K562 (cell line): ENCODE data around the gene PLEKHG4B. TPM values are rescaled to one million over a fixed set of nuclear protein-coding genes. Genes with fewer than 3 reads are reported as not detected.
A peak's percentile ranks its signal among the peaks of the same experiment; 100 is the strongest.

Experiments used
- ATAC-seq: fragments of 200-7000 bp; cut with Tn5 transposase; 3 replicates; pipeline ENCODE4 v1.9.1; 2020; ENCODE audit warnings: moderate library complexity
- BruUV-seq: library from RNA; stranded (reverse); fragments of 400-500 nt; replicated peaks from 2 replicates; lab custom pipeline; 2021; lab: Mats Ljungman, UMichigan
- CTCF ChIA-PET: fragments of 300-600 bp; formaldehyde crosslinking; extraction: SDS; loops from one replicate; lab custom pipeline; 2021; ENCODE audit warnings: low intra/inter-chr PET ratio; lab: Yijun Ruan, JAX
- POLR2A ChIA-PET: fragments of 300-600, 350-650 bp; sonication (Branson Sonifier 250); formaldehyde crosslinking; extraction: SDS; loops from one replicate; lab custom pipeline; 2021; ENCODE audit warnings: antibody characterized with exemption, inconsistent platforms; lab: Yijun Ruan, JAX
- DNase-seq, 4 experiments: peaks; one replicate each; pipeline versions ENCODE4 v3.0.0 to v3.0.0-alpha.2; 2011 to 2018; ENCODE audit warnings: low spot score in 3 of 4, mixed read lengths in 3 of 4; ENCODE audit errors: extremely low read depth in 1 of 4
- FAIRE-seq: peaks from 2 replicates; lab custom pipeline; 2011; peaks lifted over from hg19 to GRCh38; lab: Jason Lieb, UNC
- H2AFZ ChIP-seq: 2 replicates; pipeline ENCODE4 v1.6.0; 2011; ENCODE audit warnings: low read depth, low read length, control low read depth, inconsistent platforms
- H3K27ac ChIP-seq: fragments of 200-600 bp; 3 replicates; pipeline ENCODE4 v1.8.0; 2011; ENCODE audit warnings: low read depth, mild to moderate bottlenecking, control low read depth, inconsistent platforms, low read length, moderate library complexity, mixed read lengths; ENCODE audit errors: extremely low read depth
- H3K27me3 ChIP-seq, 2 experiments: fragments of 300-600 bp in 1 of 2; 2 replicates in 1 of 2; 3 replicates in 1 of 2; pipeline versions ENCODE4 v1.6.0 to v1.8.0; 2011; ENCODE audit warnings: inconsistent platforms in 2 of 2, low read length in 2 of 2, mild to moderate bottlenecking in 1 of 2, mixed read lengths in 1 of 2, moderate library complexity in 1 of 2; ENCODE audit not compliant: control insufficient read depth in 2 of 2, insufficient read depth in 2 of 2
- H3K36me3 ChIP-seq: fragments of 300-600 bp; 3 replicates; pipeline ENCODE4 v1.8.0; 2011; ENCODE audit warnings: mild to moderate bottlenecking, low read length, inconsistent platforms; ENCODE audit not compliant: control insufficient read depth, insufficient read depth
- H3K4me1 ChIP-seq, 2 experiments: fragments of 200-600 bp in 1 of 2; replicated peaks in 1 of 2; 2 replicates in 1 of 2; 3 replicates in 1 of 2; pipeline versions ENCODE4 v1.5.1 to v1.8.0; 2011; ENCODE audit warnings: inconsistent platforms in 2 of 2, low read length in 2 of 2, mild to moderate bottlenecking in 1 of 2, mixed read lengths in 1 of 2, moderate library complexity in 1 of 2; ENCODE audit not compliant: control insufficient read depth in 2 of 2, insufficient read depth in 2 of 2
- H3K4me2 ChIP-seq: 2 replicates; pipeline ENCODE4 v1.6.1; 2011; ENCODE audit warnings: low read length, control low read depth, inconsistent platforms, mixed read lengths; ENCODE audit not compliant: insufficient read depth
- H3K4me3 ChIP-seq: fragments of 200-600 bp; sonication (generic), shearing (Covaris generic); 2 replicates; pipeline ENCODE4 v1.5.1; 2016; ENCODE audit warnings: control low read depth, inconsistent platforms
- H3K79me2 ChIP-seq: fragments of 200-600 bp; 3 replicates; pipeline ENCODE4 v1.8.0; 2011; ENCODE audit warnings: low read length, inconsistent platforms; ENCODE audit not compliant: control insufficient read depth, insufficient read depth
- H3K9ac ChIP-seq, 2 experiments: 2 replicates each; pipeline versions ENCODE4 v1.6.0 to v1.6.1; 2011; ENCODE audit warnings: low read depth in 2 of 2, low read length in 2 of 2, control low read depth in 1 of 2, inconsistent platforms in 1 of 2, mild to moderate bottlenecking in 1 of 2, mixed read lengths in 1 of 2; ENCODE audit not compliant: insufficient read depth in 1 of 2
- H3K9me1 ChIP-seq: one replicate; pipeline ENCODE4 v1.6.0; 2011; ENCODE audit warnings: inconsistent platforms, mild to moderate bottlenecking, low read length, moderate library complexity; ENCODE audit not compliant: control insufficient read depth, insufficient read depth
- H3K9me3 ChIP-seq: replicated peaks from 2 replicates; pipeline ENCODE4 v1.5.1; 2011; ENCODE audit warnings: low read depth, low read length, inconsistent platforms; ENCODE audit not compliant: control insufficient read depth, insufficient read depth
- H4K20me1 ChIP-seq: replicated peaks from 2 replicates; pipeline ENCODE4 v1.6.1; 2011; ENCODE audit warnings: low read length, inconsistent platforms, mixed read lengths; ENCODE audit not compliant: control insufficient read depth, insufficient read depth
- CBFA2T2 ChIP-seq: fragments of 450-650 bp; conservative IDR thresholded peaks from 2 replicates; pipeline ENCODE4 v1.6.1; 2017; ENCODE audit warnings: mild to moderate bottlenecking
- CBX3 ChIP-seq, 2 experiments: IDR thresholded peaks; 1 replicate in 1 of 2; 2 replicates in 1 of 2; pipeline ENCODE4 v1.6.1; 2012; ENCODE audit warnings: inconsistent platforms in 2 of 2, low read length in 2 of 2, borderline replicate concordance in 1 of 2, control low read depth in 1 of 2
- HNRNPL ChIP-seq: fragments of 200-400 bp; formaldehyde crosslinking; IDR thresholded peaks from 2 replicates; pipeline ENCODE4 v1.6.1; 2017; ENCODE audit warnings: low read depth, mild to moderate bottlenecking, low read length
- MCM5 ChIP-seq: fragments of 450-650 bp; IDR thresholded peaks from 2 replicates; pipeline ENCODE4 v1.6.1; 2016; ENCODE audit warnings: low read depth
- NCOA2 ChIP-seq, 2 experiments: fragments of 450-650 bp; IDR thresholded peaks; 2 replicates each; pipeline ENCODE4 v1.6.1; 2018; ENCODE audit warnings: mild to moderate bottlenecking in 2 of 2, moderate library complexity in 1 of 2; ENCODE audit not compliant: partially characterized antibody in 2 of 2
- POLR3A ChIP-seq: IDR thresholded peaks from 2 replicates; pipeline ENCODE4 v1.6.1; 2011; ENCODE audit warnings: borderline replicate concordance, mild to moderate bottlenecking, moderate library complexity; ENCODE audit not compliant: insufficient read length, insufficient read depth; ENCODE audit errors: extremely low read depth
- ZBED1 ChIP-seq: IDR thresholded peaks from 2 replicates; pipeline ENCODE4 v1.6.1; 2014
- ZNF431 ChIP-seq: sonication (generic); formaldehyde crosslinking; IDR thresholded peaks from 2 replicates; pipeline ENCODE4 v1.8.0; 2022; ENCODE audit warnings: mild to moderate bottlenecking, missing genetic modification reagents
- WGBS: fragments of 100-300 bp; shearing (Covaris generic); methylation state at CpG from one replicate; pipeline ENCODE4 v1.1.6; 2016; ENCODE audit warnings: low coverage, mixed read lengths; ENCODE audit not compliant: insufficient coverage; ENCODE audit errors: missing lambda C conversion rate; 5-methylcytosine and 5-hydroxymethylcytosine counted together
- in situ Hi-C: fragments of 300-500 bp; cut with MboI; formaldehyde crosslinking; loops from 4 replicates; pipeline ENCODE4 v1.15.0; 2018; ENCODE audit warnings: inconsistent platforms, mixed read lengths
- intact Hi-C: fragments of 100-400 bp; cut with micrococcal nuclease; formaldehyde crosslinking; loops from 2 replicates; pipeline ENCODE4 v1.14.2; 2022
- polyA plus RNA-seq, 8 experiments: library from polyadenylated mRNA; depleted of rRNA in 4 of 8; stranded (reverse) in 5 of 8; unstranded in 3 of 8; fragments of >200 nt; fragmentation: Nextera tagmentation in 2 of 8; fragmentation: Illumina TruSeq in 1 of 8; extraction: Ambion mirVana in 2 of 8; extraction: Trizol in 1 of 8; gene quantifications; 2 replicates each; pipeline versions ENCODE4 v1.2.1 to v1.2.3, GENCODE V29; 2011 to 2014; ENCODE audit warnings: inconsistent platforms in 1 of 8, missing spikeins in 1 of 8
- total RNA-seq, 7 experiments: library from RNA; depleted of rRNA in 6 of 7; stranded (reverse); fragments of >200 nt in 6 of 7; fragmentation: Illumina TruSeq in 2 of 7; extraction: Trizol in 2 of 7; gene quantifications; 2 replicates each; pipeline versions ENCODE4 v1.2.1 to v1.2.3, GENCODE V29; 2011 to 2021; ENCODE audit warnings: low replicate concordance in 1 of 7
- TF ChIP-seq, protein P1 (sequence below): fragments of 250-450 bp; sonication (Bioruptor Pico); IDR thresholded peaks from 2 replicates; pipeline ENCODE4 v1.8.0; 2021; ENCODE audit warnings: borderline replicate concordance, mild to moderate bottlenecking, moderate library complexity; ENCODE audit not compliant: poor library complexity, severe bottlenecking

Gene PLEKHG4B
- total and polyA plus RNA-seq, 9 of the 15 experiments (the other 6 are each of a cell fraction or from before 2014, with no cell fraction given) = 0.02 TPM; not detected in 8

DNA sequence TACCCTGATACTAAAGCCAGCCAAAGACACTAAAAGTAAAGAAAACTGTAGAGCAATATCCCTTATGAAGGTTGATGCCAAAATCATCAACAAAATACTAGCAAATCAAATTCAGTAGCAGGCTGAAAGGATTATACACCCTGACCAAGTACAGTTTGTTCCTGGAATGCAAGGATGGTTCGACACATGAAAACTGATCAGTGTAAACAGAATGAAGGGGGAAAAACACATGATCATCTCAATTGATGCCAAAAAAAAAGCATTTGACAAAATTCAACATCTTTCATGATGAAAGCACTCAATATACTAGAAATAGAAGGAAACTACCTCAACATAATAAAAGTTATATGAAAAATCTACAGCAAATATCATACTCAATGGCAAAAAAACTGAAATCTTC is 55.8 kb downstream of the PLEKHG4B start (continued):
- peak in 1 of 2 experiments; percentile 84; a peak in 2 of 3 replicates for TF ChIP-seq CBX3 (IDR thresholded peaks at IDR 0.05; ENCODE audit: borderline replicate concordance in 1 of 2, low read length in 2 of 2)
- TF ChIP-seq, all 486 proteins: peak for 3

DNA sequence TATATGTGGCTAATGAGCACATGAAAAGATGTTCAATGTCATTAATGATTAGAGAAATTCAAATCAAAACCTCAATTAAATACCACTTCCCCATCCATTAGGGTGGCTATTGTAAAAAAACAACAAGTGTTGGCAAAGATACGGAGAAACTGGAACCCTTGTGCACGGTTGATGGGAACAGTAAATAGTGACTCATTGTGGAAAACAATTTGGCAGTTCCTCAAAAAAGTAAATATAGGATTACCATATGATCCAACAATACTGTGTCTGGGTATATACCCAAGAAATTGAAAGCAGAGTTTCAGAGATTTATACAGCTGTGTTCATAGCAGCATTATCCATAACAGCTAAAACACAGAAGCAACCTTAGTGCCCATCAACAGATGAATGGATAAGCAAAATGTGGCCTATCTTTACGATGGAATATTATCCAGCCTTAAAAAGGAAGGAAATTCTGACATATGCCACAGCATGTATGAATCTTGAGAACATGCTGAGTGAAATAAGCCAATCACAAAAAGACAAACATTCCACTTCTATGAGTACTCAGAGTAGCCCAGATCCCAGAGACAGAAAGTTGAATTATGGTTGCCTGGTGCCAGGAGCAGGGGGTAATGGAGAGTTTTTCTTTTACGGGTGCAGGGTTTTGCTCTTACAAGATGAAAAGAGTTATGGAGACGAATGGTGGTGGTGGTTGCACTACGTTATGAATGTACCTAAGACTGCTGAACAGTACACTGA is 57.9 kb downstream of the PLEKHG4B start:
- in situ Hi-C loops = no loop called here
- intact Hi-C loops = no loop called here
- H3K4me1 ChIP-seq = no peaks in the 10 kb centered on the region
- H3K9me3 ChIP-seq = peaks cover 5% of the 10 kb centered on the region
- H3K4me3 ChIP-seq = no peak overlapping the region
- H3K4me2 ChIP-seq = no peak overlapping the region
- FAIRE-seq (no peak), DNase-seq (no peak), ATAC-seq (no peak)
- no peak overlapping the region for H2AFZ ChIP-seq
- no peak overlapping the region for H3K27ac ChIP-seq
- ChIA-PET POLR2A (no interaction called here), CTCF (no interaction called here)
- BruUV-seq = no TSS peak
- no peaks in the 10 kb centered on the region for H3K79me2 ChIP-seq
- no peak overlapping the region for H3K9ac ChIP-seq
- no peaks in the 10 kb centered on the region for H4K20me1 ChIP-seq
- 1% methylated on average over 6 of the region's 6 CpGs for WGBS
- H3K27me3 ChIP-seq = peaks cover 9 to 23% of the 10 kb centered on the region in 2 experiments; a peak in 4 of 5 replicates
- no peaks in the 10 kb centered on the region for H3K9me1 ChIP-seq
- H3K36me3 ChIP-seq = no peaks in the 10 kb centered on the region
- no peak for TF ChIP-seq MCM5
- no peak for TF ChIP-seq CBFA2T2
- no peak for TF ChIP-seq ZNF431 (CRISPR knock-in tag)
- TF ChIP-seq, protein P1, sequence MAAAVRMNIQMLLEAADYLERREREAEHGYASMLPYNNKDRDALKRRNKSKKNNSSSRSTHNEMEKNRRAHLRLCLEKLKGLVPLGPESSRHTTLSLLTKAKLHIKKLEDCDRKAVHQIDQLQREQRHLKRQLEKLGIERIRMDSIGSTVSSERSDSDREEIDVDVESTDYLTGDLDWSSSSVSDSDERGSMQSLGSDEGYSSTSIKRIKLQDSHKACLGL (CRISPR knock-in tag) = no peak
- TF ChIP-seq POLR3A = no peak
- TF ChIP-seq NCOA2 (IDR thresholded peaks at IDR 0.05; ENCODE audit: partially characterized antibody in 2 of 2) = no peak
- TF ChIP-seq HNRNPL = no peak
- no peak for TF ChIP-seq ZBED1
